Measurements from ENCODE around the gene UBAC2.

Gene UBAC2

GRCh38 chr13:99271249-99271648 lies 70.6 kb downstream of the UBAC2 start:
- no peak for DNase-seq (ENCODE audit: low read depth)

GRCh38 chr13:99272481-99272880 lies 71.8 kb downstream of the UBAC2 start:
- DNase-seq (ENCODE audit: low read depth), result no peak

- no peak for DNase-seq (ENCODE audit: low read depth)
Observed at GRCh38 chr13:99273128-99273527, 72.5 kb downstream of the UBAC2 start.

- peak; percentile 46 for DNase-seq (ENCODE audit: low read depth)
Observed at GRCh38 chr13:99275093-99275469, 74.4 kb downstream of the UBAC2 start.

- no peak for DNase-seq (ENCODE audit: low read depth)
Observed at GRCh38 chr13:99276706-99277105, 76.1 kb downstream of the UBAC2 start.

- DNase-seq (ENCODE audit: low read depth), result no peak
Observed at GRCh38 chr13:99277629-99278028, 77.0 kb downstream of the UBAC2 start.

GRCh38 chr13:99278200-99278599 lies 77.5 kb downstream of the UBAC2 start:
- DNase-seq (ENCODE audit: low read depth), result no peak

GRCh38 chr13:99278843-99279242 lies 78.2 kb downstream of the UBAC2 start:
- DNase-seq (ENCODE audit: low read depth), result no peak

- no peak for DNase-seq (ENCODE audit: low read depth)
Observed at GRCh38 chr13:99279637-99280036, 79.0 kb downstream of the UBAC2 start.

- peak; percentile 77 for DNase-seq (ENCODE audit: low read depth)
Observed at GRCh38 chr13:99280166-99280565, 79.5 kb downstream of the UBAC2 start.

GRCh38 chr13:99281811-99282263 lies 81.2 kb downstream of the UBAC2 start:
- peak; percentile 23 for DNase-seq (ENCODE audit: low read depth)

- peak; percentile 60 for DNase-seq (ENCODE audit: low read depth)
Observed at GRCh38 chr13:99282264-99283231, 81.9 kb downstream of the UBAC2 start.

GRCh38 chr13:99285432-99286182 lies 85.0 kb downstream of the UBAC2 start:
- DNase-seq (ENCODE audit: low read depth), result no peak

GRCh38 chr13:99287551-99287950 lies 86.9 kb downstream of the UBAC2 start:
- DNase-seq (ENCODE audit: low read depth), result no peak

GRCh38 chr13:99288089-99288488 lies 87.4 kb downstream of the UBAC2 start:
- no peak for DNase-seq (ENCODE audit: low read depth)

- no peak for DNase-seq (ENCODE audit: low read depth)
Observed at GRCh38 chr13:99289271-99289670, 88.6 kb downstream of the UBAC2 start.

- DNase-seq (ENCODE audit: low read depth), result no peak
Observed at GRCh38 chr13:99289674-99290337, 89.2 kb downstream of the UBAC2 start.

GRCh38 chr13:99290894-99291293 lies 90.2 kb downstream of the UBAC2 start:
- no peak for DNase-seq (ENCODE audit: low read depth)

- DNase-seq (ENCODE audit: low read depth), result no peak
Observed at GRCh38 chr13:99293178-99293577, 92.5 kb downstream of the UBAC2 start.

- no peak for DNase-seq (ENCODE audit: low read depth)
Observed at GRCh38 chr13:99294198-99294597, 93.5 kb downstream of the UBAC2 start.

- DNase-seq (ENCODE audit: low read depth), result no peak
Observed at GRCh38 chr13:99294958-99295357, 94.3 kb downstream of the UBAC2 start.

GRCh38 chr13:99295488-99296252 lies 95.0 kb downstream of the UBAC2 start:
- no peak for DNase-seq (ENCODE audit: low read depth)
